8988T (cell line): ENCODE data around the gene PDCD11.

Source experiments
- DNase-seq: peaks from one replicate; pipeline ENCODE4 v3.0.0; 2011

The PDCD11 gene

GRCh38 chr10:103419101-103419500, 22.7 kb downstream of the PDCD11 start:
- no peak for DNase-seq

DNA sequence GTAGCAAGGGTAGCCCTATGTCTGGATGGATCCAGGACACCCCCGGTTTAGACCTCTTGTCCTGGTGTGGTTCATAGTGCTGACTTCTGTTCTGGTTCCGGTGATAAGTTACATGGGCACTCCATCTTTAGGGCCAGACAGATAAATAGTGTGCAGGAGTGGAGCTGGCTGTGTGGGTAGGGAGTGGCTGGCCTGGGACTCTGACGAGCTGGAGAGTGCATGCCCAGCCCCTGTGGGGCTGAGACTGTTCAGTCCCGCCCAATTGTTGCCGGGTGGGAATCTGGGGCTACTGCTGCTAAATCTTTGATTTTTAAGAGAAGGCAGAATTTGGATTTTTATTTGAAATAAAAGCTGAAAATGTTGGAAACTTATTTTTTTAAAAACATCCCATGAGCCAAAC, 27.3 kb downstream of the PDCD11 start:
- no peak for DNase-seq

GRCh38 chr10:103427866-103428265, 31.4 kb downstream of the PDCD11 start:
- no peak for DNase-seq

DNA sequence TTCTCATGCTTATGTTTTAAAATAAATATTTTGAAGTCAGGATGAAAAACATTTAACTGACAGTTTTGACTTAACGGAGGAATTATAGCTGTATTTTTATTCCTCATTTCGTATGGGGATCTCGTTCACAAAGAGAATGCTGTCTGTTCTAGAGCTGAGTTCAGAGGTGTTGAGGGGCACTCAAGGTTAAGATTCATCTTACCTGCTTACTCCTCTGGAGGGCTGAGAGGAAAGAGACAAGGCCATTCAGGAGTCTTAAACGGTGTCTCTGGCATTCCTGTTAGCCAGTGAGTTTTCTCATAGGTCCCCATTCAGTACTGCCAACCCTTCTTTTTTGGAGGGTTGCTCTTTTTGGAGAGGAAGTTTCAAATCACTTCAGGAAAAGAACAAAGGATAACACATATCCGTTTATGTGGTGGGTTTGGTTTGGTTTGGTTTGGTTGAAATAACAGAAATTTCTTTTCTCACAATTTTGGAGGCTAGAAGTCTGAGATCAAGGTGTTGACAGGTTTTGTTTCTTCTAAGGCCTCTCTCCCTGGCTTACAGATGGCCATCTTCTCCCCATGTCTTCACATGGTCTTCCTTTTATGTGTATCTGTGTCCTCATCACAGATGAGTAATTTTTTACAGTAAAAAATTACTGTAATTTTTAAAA, 32.7 kb downstream of the PDCD11 start:
- DNase-seq: no peak

DNA sequence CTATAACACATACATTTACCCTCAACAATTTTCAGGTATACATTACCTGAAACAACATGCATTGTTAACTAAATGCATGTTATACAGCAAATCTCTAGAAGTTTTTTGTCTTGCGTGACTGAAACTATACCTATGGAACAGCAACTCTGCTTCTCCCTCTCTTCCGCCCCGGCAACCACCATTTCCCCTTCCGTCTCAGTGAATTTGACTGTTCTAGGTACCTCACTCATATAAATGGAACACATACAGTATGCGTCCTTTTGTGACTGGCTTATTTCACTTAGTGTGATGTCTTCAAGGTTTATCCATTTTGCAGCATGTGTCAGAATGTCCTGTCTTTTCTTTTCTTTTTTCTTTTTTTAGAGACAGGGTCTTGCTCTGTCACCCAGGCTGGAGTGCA, 33.2 kb downstream of the PDCD11 start:
- DNase-seq: no peak

GRCh38 chr10:103431902-103432301, 35.5 kb downstream of the PDCD11 start:
- no peak for DNase-seq

DNA sequence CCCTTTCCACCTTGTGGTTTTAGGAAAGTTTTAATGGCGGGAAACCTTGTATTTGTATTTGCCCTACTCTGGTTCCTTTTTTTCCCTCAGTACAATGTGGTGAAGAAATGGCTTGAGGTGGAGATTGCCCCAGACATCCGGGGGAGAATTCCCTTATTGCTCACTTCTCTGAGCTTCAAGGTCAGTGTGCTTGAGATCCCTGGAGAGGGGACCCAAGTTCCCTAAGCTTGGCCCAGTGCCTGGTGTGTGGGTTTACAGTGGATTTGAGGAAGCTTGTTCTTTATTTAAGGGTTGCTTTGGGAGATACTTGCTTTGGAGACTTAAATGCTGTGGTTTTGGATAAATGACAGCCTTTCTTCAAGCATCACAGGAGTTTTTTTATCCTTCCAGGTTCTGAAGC, 37.4 kb downstream of the PDCD11 start:
- DNase-seq: no peak

- DNase-seq: no peak
Observed at GRCh38 chr10:103439776-103440175, 43.4 kb downstream of the PDCD11 start.

- no peak for DNase-seq
Observed at GRCh38 chr10:103440416-103440815, 44.0 kb downstream of the PDCD11 start.

- no peak for DNase-seq
Observed at GRCh38 chr10:103441206-103441605, 44.8 kb downstream of the PDCD11 start.

DNA sequence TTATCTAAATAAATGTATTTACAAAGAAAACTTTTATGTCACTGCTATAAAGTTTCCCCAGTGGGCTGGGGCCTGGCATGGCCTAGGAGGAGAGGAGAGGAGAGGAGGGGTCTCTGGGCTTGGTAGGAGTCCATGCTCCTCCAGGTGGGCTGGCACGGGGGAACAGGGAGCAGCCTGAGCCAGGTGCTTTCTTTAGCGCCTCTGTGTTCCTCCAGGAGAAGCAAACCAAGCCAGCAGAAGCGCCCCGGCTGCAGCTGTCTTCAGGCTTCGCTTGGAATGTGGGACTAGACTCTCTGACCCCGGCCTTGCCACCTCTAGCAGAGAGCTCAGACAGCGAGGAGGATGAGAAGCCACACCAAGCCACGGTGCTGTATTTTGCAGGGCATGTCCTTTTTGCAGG, 45.2 kb downstream of the PDCD11 start:
- no peak for DNase-seq

DNA sequence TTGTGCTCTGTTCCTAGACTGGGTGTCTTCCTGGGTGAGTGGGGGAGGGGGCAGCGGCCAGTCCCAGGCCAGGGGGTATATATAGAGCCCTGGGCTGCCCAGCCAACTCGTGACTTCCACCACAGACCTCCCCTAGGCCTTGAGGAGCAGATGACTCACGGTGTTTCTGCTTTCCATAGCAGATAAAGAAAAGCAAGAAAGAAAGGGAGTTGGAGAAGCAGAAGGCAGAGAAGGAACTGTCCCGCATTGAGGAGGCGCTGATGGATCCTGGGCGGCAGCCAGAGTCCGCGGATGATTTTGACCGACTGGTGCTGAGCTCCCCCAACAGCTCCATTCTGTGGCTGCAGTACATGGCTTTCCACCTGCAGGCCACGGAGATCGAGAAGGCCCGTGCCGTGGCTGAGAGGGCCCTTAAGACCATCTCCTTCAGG, 45.6 kb downstream of the PDCD11 start:
- no peak for DNase-seq

DNA sequence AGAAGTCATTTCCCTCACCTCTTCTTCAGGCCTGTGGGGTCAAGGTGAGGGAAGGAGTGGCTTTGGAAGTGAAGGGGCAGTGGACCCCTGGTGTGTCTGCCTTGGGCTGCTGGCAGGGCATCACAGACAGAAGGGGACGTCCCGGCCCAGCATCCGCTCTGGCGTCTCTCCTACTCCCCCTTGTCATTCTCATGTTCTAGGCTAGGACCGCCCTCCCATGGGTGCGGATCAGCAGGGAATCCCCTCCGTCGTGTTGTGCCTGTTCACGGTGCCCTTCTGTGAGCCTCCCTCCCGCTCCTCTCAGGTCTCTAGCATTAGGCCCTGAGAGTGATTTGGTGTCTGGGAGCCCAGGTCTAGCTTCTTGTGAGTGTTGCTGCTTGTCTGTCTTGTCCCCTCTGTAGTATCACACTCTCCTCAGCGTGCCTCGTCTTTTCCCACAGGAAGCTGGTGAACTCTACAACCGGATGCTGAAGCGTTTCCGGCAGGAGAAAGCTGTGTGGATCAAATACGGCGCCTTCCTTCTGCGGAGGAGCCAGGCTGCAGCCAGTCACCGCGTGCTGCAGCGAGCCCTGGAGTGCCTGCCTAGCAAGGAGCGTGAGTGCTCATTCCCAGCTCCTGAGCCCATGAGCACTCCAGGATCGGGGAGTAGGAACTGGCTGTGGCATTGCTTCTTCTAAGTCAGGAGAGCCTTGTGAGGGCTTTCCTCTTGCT, 47.2 kb downstream of the PDCD11 start:
- DNase-seq: no peak

DNA sequence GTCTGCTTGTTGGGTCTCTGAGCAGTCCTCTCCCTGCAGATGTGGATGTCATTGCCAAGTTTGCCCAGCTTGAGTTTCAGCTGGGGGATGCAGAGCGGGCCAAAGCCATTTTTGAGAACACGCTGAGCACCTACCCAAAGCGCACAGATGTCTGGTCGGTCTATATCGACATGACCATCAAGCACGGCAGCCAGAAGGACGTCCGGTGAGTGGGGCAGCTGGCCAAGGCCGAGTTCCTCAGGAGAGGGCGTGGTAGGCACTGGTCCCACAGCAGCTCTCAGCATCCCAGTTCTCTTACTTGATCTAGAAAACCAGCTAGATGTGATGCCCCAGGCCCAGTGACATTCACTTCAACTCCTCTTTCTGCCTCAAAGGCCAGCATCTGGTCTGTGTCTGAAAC, 48.1 kb downstream of the PDCD11 start:
- DNase-seq: no peak

DNA sequence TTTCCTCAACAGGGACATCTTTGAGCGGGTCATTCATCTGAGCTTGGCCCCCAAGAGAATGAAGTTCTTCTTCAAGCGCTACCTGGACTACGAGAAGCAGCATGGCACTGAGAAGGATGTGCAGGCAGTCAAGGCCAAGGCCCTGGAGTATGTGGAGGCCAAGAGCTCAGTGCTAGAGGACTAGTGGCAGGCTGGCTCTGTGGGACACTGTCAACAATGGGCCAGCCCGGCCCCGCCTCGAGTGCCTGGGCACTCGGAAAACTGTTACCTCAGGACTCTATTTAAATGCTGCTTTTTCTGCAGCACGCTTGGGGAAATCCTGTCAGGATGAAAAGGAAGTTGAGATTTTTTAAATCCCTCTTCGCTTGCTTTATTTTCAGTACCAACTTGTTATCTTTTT, 48.9 kb downstream of the PDCD11 start:
- no peak for DNase-seq

DNA sequence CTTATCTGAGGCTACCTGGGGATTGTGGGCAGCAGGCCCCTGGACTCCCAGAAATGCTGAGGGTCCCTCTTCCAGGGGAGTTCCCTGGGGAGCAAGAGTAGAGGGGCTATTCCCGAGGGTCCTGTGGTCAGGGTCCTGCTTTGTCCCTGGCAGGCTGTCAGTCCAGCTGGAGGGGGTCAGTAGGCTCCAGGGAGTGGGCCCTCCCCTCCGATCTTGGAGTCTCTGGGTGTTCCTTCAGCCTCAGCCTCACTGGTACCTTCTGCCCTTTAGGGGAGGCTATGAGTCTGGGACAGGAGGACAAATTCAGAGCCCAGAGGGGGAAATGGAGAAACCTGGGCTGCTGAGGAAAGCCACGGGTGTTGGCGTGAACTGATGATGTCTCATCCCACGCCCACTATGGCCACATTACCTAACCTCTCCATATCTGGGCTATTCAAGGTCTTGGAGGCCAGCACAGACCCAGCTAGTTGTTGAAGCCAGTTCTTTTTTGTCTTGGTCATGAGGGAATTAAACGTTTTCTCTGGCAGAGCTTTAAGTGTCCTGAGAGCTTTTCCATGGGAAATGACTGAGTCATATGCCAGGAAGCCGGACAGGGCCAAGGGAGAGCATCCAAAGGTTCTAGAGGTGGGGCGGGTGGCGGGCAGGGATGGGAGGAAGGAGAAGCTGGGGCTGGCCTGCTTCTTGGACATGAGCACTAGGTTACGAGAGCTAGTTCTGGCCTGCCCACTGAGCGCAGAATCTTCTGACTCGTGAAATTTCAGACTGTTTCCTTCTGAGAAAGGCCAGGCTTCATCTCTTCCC, 49.5 kb downstream of the PDCD11 start:
- DNase-seq: no peak

DNA sequence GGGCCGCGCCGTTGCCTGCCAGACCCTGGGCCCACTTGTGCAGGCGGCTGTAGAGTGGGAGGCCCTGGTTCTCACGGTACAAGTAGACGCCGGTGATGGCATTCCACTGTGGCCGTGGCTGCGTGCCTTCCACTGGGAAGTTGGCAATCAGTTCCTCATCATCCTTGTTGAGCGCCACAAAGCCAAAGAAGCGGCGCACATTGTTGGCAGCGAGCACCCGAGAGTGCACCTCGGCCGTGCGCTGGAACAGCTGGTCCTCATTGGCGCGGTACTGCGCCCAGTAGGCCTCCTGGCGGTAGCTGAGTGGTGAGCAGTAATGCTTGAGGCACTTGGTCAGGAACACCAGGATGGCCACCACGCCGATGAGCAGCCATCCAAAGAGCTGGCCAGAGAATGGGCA, 50.8 kb downstream of the PDCD11 start:
- DNase-seq: no peak

GRCh38 chr10:103448746-103449145, 52.3 kb downstream of the PDCD11 start:
- no peak for DNase-seq

- no peak for DNase-seq
Observed at GRCh38 chr10:103449208-103450144, 53.0 kb downstream of the PDCD11 start.

GRCh38 chr10:103450201-103450695, 53.8 kb downstream of the PDCD11 start:
- DNase-seq: no peak

- peak; percentile 89 for DNase-seq
Observed at GRCh38 chr10:103451091-103451813, 54.8 kb downstream of the PDCD11 start.
